ENCODE data around the gene CHL1.

Gene CHL1

GRCh38 chr3:217099-217813 is 20.7 kb downstream of the CHL1 start:
- DNase-seq = no peak

GRCh38 chr3:217948-218347 is 21.4 kb downstream of the CHL1 start:
- no peak for DNase-seq

GRCh38 chr3:228442-229182 is 32.0 kb downstream of the CHL1 start:
- DNase-seq = no peak

GRCh38 chr3:229183-229661 is 32.7 kb downstream of the CHL1 start:
- DNase-seq = no peak

- DNase-seq = no peak
Observed at GRCh38 chr3:236881-237280, 40.3 kb downstream of the CHL1 start.

- no peak for DNase-seq
Observed at GRCh38 chr3:242602-243355, 46.2 kb downstream of the CHL1 start.

GRCh38 chr3:243356-243725 is 46.8 kb downstream of the CHL1 start:
- peak; percentile 0 for DNase-seq

GRCh38 chr3:244041-244440 is 47.5 kb downstream of the CHL1 start:
- no peak for DNase-seq

GRCh38 chr3:247916-248315 is 51.4 kb downstream of the CHL1 start:
- DNase-seq = no peak

- DNase-seq = no peak
Observed at GRCh38 chr3:248864-249520, 52.4 kb downstream of the CHL1 start.

GRCh38 chr3:249587-250262 is 53.2 kb downstream of the CHL1 start:
- no peak for DNase-seq

GRCh38 chr3:256501-256900 is 59.9 kb downstream of the CHL1 start:
- no peak for DNase-seq

GRCh38 chr3:257826-258225 is 61.3 kb downstream of the CHL1 start:
- DNase-seq = no peak

GRCh38 chr3:260898-261297 is 64.3 kb downstream of the CHL1 start:
- no peak for DNase-seq

- no peak for DNase-seq
Observed at GRCh38 chr3:263393-263792, 66.8 kb downstream of the CHL1 start.

GRCh38 chr3:264394-265156 is 68.0 kb downstream of the CHL1 start:
- no peak for DNase-seq

- DNase-seq = no peak
Observed at GRCh38 chr3:267101-267500, 70.5 kb downstream of the CHL1 start.

GRCh38 chr3:270688-271087 is 74.1 kb downstream of the CHL1 start:
- DNase-seq = no peak

- no peak for DNase-seq
Observed at GRCh38 chr3:274927-275326, 78.4 kb downstream of the CHL1 start.

GRCh38 chr3:277873-278272 is 81.3 kb downstream of the CHL1 start:
- DNase-seq = no peak

GRCh38 chr3:278300-279064 is 81.9 kb downstream of the CHL1 start:
- DNase-seq = no peak
